SK-N-MC (cell line): ENCODE data around the gene MYO5B.

ENCODE experiments used
- DNase-seq: peaks from one replicate; pipeline ENCODE4 v3.0.0-alpha.2; 2011; ENCODE audit warnings: low read depth, low spot score
- H3K27ac ChIP-seq: fragments of 200-600 bp; sonication (generic); 2 replicates; pipeline ENCODE4 v1.5.1; 2016; ENCODE audit warnings: mixed run types
- H3K36me3 ChIP-seq: fragments of 200-600 bp; sonication (generic); 2 replicates; pipeline ENCODE4 v1.6.1; 2017; ENCODE audit warnings: antibody characterized with exemption, low read length, mixed read lengths; ENCODE audit not compliant: insufficient read depth
- H3K4me3 ChIP-seq: fragments of 200-600 bp; sonication (generic); 2 replicates; pipeline ENCODE4 v1.5.1; 2016
- H3K9ac ChIP-seq: fragments of 200-600 bp; sonication (generic); 2 replicates; pipeline ENCODE4 v1.8.0; 2017; ENCODE audit warnings: mixed run types, mixed read lengths; ENCODE audit not compliant: insufficient read length
- H3K9me3 ChIP-seq: fragments of 200-600 bp; sonication (generic); 2 replicates; pipeline ENCODE4 v1.6.1; 2017; ENCODE audit warnings: low read depth, mild to moderate bottlenecking, antibody characterized with exemption, low read length, moderate library complexity, mixed read lengths
- EZH2 ChIP-seq: fragments of 200-600 bp; sonication (generic); IDR thresholded peaks from one replicate; pipeline ENCODE4 v1.6.1; 2017; ENCODE audit warnings: antibody characterized with exemption
- FOXP2 ChIP-seq: optimal IDR thresholded peaks from 2 replicates; pipeline ENCODE3; 2011; ENCODE audit warnings: mild to moderate bottlenecking, moderate library complexity; ENCODE audit not compliant: insufficient read depth; ENCODE audit errors: extremely low read length, control extremely low read depth
- POLR2AphosphoS5 ChIP-seq: IDR thresholded peaks from 2 replicates; pipeline ENCODE4 v1.6.1; 2012; ENCODE audit warnings: mild to moderate bottlenecking, low read depth, low read length, borderline replicate concordance

MYO5B gene

DNA sequence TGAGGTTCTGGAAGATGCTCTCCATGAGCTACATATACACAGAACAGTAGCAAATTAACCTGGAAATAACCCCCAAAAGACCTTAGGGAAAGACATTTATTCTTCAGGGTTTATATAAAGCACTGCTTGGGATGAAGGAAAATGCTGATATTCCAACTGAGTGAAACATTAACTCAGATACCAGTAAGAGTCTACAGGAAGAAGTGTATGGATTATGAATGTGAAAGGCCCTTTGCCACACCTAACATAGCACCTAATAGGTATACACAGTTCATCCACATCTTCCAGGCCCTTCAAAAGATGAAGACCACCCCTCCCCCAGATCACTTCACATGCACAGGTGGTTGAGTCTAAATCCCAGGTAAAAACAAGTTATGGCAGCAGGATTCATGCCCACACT lies 50.4 kb downstream of the MYO5B start:
- TF ChIP-seq POLR2AphosphoS5 (no peak), FOXP2 (no peak), EZH2 (no peak)
- no peak overlapping the region for H3K9ac ChIP-seq
- H3K27ac ChIP-seq, result no peak overlapping the region
- no peaks in the 10 kb centered on the region for H3K36me3 ChIP-seq
- H3K9me3 ChIP-seq, result no peaks in the 10 kb centered on the region
- DNase-seq, result no peak
- H3K4me3 ChIP-seq, result no peak overlapping the region

DNA sequence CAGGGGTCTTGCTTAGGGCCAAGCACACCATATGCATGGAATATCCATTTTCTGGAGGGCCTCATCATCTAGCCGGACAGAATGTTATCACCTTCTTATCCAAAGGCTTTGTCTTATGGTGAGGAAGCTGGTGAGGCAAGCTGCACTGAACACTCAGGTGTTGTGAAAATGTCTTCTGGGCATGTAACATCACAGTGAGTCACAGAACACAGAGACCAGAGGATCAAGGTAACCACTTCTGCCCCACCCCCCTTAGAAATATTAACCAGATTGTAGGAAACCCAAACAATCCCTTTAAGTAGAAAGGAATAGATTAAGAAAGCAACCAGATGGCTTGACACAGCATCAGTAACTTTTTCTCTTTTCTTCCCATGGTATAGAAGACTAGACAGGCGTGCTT lies 51.1 kb downstream of the MYO5B start:
- no peak overlapping the region for H3K9ac ChIP-seq
- DNase-seq, result no peak
- no peaks in the 10 kb centered on the region for H3K9me3 ChIP-seq
- no peaks in the 10 kb centered on the region for H3K36me3 ChIP-seq
- TF ChIP-seq POLR2AphosphoS5 (no peak), EZH2 (no peak), FOXP2 (no peak)
- no peak overlapping the region for H3K27ac ChIP-seq
- H3K4me3 ChIP-seq, result no peak overlapping the region

DNA sequence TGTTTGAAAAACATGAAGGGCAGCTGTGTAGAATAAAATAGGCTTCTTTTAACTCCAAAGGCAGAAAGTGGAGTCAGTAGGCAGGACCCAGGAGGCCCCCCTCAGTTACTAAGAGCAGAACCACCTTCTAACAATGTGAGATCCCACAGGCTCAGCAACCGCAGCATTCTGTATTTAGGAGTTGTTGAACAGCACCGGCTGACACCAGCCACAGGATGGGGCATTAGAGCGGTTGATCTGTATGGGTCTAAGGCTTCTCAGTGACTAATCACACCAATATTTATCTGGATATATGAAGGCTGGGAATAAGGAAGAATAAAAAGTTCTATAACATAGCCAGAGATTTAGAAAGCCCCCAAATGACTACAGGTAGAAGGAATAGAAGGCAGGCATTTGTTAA lies 51.7 kb downstream of the MYO5B start:
- no peak overlapping the region for H3K27ac ChIP-seq
- no peak for DNase-seq
- no peaks in the 10 kb centered on the region for H3K9me3 ChIP-seq
- no peaks in the 10 kb centered on the region for H3K36me3 ChIP-seq
- H3K9ac ChIP-seq, result no peak overlapping the region
- no peak overlapping the region for H3K4me3 ChIP-seq
- no peak for TF ChIP-seq FOXP2
- no peak for TF ChIP-seq POLR2AphosphoS5
- no peak for TF ChIP-seq EZH2

DNA sequence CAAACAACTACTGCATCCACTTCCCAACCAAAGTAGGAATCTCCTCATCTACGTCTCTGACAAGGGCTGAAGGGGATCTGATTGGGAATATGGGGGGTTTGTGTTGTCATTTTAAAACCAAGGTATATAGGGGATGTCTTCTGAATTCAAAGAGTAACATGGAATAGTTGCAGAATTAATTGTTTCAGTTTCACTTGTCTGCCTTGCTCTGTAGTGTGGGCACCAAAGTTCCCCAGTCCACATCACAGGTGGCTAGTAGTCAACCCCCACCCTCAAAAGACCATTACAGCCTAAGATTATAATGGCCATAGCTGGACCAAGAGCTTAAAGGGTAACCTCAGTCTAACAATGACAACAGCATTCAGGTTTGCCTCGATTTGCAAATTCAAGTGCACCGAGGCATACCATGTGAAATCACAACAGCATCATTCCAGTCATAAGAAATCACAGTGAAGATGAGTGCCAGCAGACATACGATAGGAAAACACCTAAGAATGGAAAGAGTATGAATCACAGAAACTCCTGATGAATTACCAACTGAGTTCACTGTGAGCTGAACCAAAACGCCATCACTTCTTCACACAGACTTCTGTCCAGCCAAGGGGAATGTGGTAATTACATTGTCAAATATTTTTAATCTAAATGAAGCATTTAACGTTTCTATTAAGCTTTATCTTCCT lies 52.4 kb downstream of the MYO5B start:
- DNase-seq, result no peak
- no peak overlapping the region for H3K9ac ChIP-seq
- H3K36me3 ChIP-seq, result no peaks in the 10 kb centered on the region
- no peak overlapping the region for H3K27ac ChIP-seq
- TF ChIP-seq POLR2AphosphoS5 (no peak), EZH2 (no peak), FOXP2 (no peak)
- no peaks in the 10 kb centered on the region for H3K9me3 ChIP-seq
- no peak overlapping the region for H3K4me3 ChIP-seq

DNA sequence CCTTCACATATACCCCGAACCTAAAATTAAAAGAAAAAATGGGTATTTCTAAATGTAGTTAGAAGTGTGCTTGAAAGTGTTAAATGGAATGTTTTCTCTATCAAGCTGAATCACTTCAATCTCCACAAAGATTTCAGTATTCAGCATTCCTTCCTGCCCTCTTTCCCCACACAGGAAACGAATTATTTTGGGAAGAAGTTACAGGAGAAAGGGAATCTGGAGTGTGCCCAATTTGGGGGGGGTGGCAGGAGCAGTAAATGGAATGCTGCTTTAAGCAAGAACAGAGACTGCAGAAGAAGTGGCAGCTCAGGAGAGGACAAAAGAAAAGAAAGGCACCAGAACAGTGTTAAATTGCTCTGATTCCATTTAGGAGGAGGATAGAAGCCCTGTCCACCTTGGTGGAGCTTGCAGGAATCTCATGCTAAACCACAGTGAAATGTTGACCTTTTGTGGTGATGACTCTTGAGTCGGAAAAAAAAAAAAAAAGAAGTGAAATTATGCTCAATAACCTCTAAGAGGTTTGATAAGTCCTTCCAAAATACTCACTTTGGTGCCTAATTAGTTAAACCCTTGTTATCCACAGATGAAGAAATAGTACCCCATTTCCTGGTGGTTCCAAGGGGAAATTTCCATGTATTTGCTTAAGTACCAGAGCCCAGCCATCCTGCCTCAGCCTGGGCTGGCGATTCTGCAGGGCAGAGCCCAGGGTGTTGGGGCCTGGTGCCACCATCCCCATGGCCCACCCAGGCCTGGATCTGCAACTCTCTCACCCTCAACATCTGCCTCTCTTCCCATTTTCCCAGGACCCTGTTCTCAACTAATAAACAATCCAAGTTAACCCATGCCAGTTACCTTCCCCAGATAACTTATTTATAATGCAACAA lies 56.5 kb downstream of the MYO5B start:
- no peak overlapping the region for H3K9ac ChIP-seq
- no peak for DNase-seq

DNA sequence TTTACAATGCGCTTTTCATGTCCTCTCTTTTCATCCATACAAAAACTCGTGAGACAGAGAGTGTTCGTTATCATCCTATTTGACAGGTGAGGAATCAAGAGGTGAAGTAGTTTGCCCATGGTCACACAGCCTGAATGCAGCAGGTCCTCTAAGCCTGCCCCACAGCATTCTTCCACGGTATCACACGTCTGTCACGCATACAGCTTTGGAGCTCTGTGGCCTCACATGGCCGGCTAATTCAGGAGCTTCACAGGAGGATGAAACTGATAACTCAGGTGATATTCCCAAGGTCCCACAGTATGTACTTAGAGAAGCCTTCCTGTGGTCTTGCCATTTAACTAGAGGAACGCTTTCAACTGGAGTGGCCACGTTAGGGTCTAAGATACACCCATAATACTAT lies 59.0 kb downstream of the MYO5B start:
- no peak overlapping the region for H3K4me3 ChIP-seq
- no peak overlapping the region for H3K9ac ChIP-seq
- DNase-seq, result no peak
- no peaks in the 10 kb centered on the region for H3K9me3 ChIP-seq
- H3K36me3 ChIP-seq, result no peaks in the 10 kb centered on the region
- no peak overlapping the region for H3K27ac ChIP-seq
- no peak for TF ChIP-seq EZH2
- TF ChIP-seq POLR2AphosphoS5, result no peak
- no peak for TF ChIP-seq FOXP2

More for the DNA sequence above, 56.5 kb downstream of the MYO5B start:
- Histone ChIP-seq H3K9me3 (no peaks in the 10 kb centered on the region), H3K4me3 (no peak overlapping the region), H3K36me3 (no peaks in the 10 kb centered on the region), H3K27ac (no peak overlapping the region)
- TF ChIP-seq POLR2AphosphoS5 (no peak), EZH2 (no peak), FOXP2 (no peak)

DNA sequence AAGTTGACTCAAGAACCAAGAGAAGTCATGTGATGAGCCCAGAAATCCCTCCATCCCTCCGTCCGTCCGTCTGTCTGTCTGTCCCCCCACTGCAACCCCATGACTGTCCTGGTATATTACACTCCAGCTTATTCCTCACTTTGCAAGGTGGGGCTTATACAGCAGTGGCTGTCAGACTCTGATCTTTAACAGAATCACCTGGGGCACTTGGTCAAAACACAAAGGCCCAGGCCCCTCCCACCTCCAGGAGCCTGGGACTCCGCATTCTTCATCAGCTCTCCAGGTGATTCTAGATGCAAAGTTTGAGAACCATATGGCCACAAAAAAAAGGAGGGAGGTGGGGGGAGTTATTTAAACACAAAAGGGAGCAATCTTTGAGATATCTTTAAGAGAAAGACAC lies 61.4 kb downstream of the MYO5B start:
- TF ChIP-seq EZH2 (no peak), FOXP2 (no peak), POLR2AphosphoS5 (no peak)
- no peak for DNase-seq
- Histone ChIP-seq H3K36me3 (no peaks in the 10 kb centered on the region), H3K27ac (no peak overlapping the region), H3K9me3 (no peaks in the 10 kb centered on the region), H3K4me3 (no peak overlapping the region), H3K9ac (no peak overlapping the region)

DNA sequence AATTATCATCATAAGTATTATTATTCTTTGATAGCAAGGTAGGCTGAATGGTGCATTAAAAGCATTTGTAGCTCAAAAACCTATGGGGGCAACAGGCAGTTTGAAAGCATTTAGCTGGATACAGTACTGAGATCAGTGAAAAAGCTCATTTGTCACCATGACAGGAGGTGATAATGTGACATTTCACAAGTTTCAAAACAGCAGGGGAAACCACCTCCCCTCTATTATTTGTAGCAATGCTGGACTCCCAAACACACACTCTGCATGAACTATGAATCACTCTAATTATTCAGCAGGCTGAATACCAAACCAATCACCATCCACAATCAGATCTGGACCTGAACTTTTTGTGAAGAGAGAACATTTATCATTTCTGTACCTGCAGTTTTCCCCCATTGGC lies 63.4 kb downstream of the MYO5B start:
- TF ChIP-seq FOXP2 (no peak), POLR2AphosphoS5 (no peak)
- H3K9me3 ChIP-seq, result no peaks in the 10 kb centered on the region
- H3K36me3 ChIP-seq, result no peaks in the 10 kb centered on the region
- DNase-seq, result no peak
- no peak overlapping the region for H3K4me3 ChIP-seq
- H3K27ac ChIP-seq, result no peak overlapping the region
- no peak overlapping the region for H3K9ac ChIP-seq
